NCI-H187 (cell line): Measurements from ENCODE around the gene PSORS1C2.
"Not testable (repeated sequence)": the region's sequence is repeated elsewhere in the genome, so short reads cannot be mapped to it uniquely, and the experiment has no call there.

Experiments
- DNase-seq, 2 experiments: peaks; one replicate each; lab custom pipeline; 2025; lab: John Stamatoyannopoulos, UW

PSORS1C2 gene

DNA sequence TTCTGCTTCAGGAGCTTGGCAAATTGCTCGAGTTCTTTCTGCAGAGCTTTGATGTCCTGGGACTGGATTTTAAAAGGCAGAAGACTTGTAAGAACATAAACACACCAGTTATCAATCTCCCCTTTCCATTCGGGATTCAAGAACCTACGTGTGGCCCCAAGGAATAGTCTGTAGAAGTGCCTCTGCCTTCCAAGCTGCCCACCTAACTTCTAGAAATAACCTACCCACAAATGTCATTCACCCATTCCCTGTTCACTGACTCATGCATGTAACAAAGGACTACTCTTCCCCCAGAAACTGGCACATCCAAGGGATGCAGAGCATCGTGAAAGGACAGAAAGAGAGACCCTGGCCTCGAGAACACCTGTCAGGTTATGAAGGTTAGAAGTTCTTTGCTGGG, 27.1 kb upstream of the PSORS1C2 start:
- DNase-seq = no peak

DNA sequence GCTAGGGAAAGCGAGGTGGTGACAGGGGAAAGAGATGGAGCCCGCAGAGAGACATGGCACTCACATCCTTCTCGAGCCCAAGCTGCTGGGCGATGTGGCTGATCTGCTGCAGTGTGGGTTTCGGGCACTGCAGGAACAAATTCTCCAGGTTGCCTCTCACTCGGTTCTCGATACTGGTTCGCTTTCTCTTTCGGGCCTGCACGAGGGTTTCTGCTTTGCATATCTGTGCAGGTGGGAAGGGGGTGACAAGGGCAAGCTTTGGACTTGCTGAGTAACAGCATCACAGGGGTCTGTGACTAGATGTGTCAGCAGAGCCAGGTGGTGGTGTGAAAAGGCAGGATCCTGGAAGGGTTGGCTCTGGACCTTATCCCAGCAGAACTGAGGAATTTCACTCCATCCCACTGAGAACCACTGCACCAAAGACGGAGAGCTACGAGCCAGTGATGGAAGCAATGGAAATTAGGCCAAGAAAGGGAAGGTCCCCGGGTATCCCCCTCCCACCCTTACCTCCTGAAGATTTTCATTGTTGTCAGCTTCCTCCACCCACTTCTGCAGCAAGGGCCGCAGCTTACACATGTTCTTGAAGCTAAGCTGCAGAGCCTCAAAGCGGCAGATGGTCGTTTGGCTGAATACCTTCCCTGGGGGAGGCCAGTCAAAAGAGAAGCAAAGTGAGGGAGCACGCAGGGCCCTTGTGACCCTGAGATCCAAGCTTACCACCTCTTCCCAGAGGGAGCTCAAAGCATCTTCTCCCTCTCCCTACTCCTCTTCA, 26.4 kb upstream of the PSORS1C2 start:
- not testable (repeated sequence) for DNase-seq

DNA sequence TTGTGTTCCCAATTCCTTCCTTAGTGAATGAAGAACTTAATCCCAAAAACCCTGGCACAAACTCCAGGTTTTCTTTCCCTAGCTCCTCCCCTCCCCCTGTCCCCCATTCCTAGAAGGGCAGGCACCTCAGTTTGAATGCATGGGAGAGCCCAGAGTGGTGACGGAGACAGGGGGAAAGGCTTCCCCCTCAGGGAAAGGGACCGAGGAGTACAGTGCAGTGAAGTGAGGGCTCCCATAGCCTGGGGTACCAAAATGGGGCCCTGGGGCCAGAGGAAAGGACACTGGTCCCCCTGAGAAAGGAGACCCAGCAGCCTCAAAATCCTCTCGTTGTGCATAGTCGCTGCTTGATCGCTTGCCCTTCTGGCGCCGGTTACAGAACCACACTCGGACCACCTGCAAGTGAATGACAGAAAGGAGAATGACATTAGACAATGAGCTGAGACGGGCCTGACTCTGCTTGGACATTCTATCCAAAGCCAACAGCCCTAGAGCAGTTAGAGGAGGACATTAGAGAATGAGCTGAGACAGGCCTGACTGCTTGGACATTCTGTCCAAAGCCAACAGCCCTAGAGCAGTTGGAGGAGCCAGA, 25.7 kb upstream of the PSORS1C2 start:
- DNase-seq = not testable (repeated sequence)

DNA sequence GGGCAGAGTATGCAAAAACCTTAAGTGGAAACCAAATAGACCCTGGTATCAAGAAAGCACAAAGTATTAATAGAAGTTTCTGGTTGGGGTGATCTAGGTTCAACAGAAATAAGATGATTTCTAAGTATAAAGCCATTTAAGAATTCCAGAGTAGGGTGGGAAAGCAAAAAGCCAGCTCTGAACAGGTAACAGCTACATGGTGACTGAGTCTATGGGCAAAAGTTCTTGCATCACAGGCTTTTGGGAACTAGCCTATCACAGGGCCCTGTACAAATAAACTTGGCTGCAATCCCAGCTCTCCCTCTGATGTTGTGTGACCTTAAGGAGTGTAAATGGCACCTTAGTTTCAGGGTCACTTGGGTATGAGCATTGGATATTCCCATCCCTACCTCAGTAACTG, 25.1 kb upstream of the PSORS1C2 start:
- DNase-seq = no peak

DNA sequence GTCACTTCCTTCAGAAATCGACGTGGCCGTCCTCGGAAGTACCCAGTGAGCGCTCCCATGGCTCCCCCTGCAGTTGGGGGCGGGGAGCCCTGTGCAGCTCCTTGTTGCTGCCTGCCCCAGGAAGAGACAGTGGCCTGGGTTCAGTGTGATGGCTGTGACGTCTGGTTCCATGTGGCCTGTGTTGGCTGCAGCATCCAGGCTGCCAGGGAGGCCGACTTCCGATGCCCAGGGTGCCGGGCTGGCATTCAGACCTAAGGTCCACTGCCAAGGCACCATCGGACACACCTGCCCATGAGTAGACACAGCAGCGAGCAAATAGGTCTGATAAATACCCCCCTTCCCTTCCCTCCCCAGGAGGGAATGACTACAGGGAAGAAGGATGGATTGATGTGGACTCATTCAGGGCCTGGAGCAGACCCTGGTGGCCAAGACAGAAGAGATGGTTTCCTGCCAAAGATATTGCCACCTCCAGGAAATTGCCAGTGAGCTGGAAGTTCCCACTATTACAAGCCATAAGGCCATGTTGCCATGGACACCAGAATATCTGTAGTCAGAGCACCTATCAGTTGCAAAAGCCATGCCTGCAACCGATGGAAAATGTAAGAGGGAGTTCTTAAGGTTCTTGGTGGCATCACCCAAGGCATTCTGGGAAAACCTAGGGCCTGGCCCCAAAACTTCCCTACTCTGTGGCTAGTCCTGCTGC, 23.7 kb upstream of the PSORS1C2 start:
- no peak for DNase-seq

DNA sequence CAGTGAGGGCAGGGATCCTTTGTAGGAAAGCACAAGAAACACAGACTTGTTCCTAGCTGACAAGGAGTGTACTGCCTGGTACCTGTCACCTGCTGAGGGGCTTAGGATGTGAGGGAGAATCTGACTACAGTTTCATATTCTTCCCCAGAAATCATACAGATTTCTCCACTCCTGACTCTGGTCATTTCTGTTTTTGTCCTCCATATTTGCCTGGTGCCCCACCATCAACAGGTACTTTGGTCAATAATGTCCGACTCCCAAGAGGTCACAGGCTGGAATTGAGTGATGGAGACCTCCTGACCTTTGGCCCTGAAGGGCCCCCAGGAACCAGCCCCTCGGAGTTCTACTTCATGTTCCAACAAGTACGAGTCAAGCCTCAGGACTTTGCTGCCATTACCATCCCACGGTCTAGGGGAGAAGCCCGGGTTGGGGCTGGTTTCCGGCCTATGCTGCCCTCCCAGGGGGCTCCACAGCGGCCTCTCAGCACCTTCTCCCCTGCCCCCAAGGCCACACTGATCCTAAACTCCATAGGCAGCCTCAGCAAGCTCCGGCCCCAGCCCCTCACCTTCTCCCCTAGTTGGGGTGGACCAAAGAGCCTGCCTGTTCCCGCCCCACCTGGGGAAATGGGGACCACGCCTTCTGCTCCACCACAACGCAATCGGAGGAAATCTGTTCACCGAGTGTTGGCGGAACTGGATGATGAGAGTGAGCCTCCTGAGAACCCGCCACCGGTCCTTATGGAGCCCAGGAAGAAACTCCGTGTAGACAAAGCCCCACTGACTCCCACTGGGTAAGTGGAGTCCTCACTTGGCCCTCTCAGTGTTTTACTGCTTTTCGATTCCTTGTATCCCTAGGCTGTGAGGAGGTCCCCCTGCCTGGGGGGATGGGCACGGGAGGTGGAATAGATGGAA, 22.6 kb upstream of the PSORS1C2 start:
- DNase-seq = no peak

DNA sequence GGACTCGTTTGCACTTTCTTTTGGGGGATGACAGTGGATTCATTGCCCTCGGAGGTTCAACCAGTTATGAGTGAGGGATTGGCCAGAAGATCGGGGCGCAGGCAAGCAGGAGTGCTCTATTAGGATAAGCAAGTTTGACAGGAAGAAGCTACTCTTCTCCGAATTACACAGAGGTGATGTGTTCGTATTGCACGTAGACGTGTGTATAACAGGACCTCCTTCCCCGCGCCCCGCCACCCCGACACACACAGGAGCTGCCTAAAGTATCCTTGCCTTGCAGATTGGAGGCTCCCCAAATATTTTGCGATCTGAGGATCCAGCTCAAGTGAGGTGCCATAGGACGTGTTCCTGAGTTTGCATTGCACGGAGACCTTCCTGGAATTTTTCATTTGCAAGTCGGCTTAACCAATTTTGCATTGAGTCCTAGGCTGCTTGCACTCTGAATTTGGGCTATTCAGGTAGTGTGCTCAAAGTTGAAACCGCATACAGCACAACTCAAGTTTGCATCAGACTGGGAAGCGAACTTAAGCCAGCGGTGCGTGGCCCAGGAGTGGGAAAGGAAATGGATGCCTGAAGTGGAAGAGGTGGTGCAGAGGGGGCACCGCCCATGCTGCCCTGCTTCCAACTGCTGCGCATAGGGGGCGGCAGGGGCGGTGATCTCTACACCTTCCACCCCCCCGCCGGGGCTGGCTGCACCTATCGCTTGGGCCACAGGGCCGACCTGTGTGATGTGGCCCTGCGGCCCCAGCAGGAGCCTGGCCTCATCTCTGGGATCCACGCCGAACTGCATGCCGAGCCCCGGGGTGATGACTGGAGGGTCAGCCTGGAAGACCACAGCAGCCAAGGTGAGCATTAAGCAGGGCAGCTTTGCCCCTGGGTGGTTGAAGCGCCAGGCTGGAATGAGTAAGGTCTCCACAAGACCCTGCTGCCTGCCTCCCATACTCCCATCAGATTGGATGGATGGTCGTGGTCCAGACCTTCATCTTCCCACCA, 20.3 kb upstream of the PSORS1C2 start:
- no peak for DNase-seq

DNA sequence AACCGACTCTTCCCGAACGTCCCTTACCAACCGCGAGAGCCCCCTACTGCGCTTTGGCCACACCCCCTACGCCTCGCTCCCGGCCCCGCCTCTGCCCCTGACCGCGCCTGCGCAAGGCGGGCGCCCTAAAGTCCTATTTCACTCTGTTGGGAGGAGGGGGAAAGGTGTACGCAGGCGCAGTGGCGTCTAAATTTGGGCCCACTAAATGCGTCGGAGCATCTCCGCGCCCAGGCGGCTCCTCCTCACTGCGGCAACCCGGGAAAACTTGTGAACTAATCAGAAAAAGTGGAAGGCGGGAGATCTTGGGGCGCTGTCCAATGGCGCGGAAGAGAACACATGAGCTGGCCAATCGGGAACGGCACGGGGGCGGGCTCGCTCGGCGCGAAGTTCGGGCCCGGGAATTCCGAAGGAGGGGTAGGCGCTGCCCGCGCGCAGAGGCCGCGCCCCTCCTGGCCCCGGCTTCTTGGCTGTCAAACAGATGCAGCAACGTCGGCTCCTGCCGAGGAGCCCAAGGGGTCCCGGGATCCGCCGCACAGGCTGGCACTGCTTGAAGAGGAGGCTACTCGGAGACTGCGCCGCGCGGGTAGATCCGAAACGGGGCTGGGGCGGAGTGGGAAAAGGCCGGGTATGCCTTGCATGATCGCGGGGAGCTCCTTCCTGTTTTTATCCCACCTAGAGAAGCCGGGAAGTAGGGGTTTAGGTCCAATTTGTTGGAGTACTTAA, 19.4 kb upstream of the PSORS1C2 start, which contains the start of gene TCF19:
Gene TCF19 (plus strand): TSS at position 450 of the 723 bp plus-strand sequence. CDS start 881 bp downstream, outside the sequence.
- DNase-seq = peak; percentile 94 to 95

DNA sequence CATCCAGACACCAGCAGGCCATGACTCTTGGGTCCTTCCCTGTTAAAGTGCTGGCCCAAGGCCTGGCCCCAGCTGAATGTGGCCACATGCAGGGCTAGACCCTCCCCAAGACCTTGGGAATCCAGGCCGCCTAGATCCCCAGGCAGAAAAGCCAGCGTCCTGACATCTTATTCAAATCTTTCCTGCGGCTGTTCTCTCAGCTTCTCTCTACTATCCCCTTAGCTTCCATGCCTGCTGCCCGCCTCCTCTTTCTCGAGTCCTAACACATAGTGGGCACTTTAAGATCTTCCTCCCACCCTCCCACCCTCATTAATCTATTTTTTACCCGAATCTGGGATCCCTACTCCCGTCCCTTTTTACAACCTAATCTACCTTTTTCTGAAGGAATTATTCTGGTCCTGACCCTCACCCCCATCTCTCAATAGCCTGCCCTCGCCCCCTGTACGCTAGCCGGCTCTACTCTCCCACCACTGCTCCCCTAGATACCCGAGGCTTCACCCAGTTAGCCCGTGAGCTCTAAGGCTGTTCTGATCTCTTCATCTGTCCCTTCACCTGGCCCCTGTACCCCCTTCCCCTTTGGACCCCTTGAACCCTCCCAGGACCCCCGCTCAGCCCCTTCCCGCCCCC, 18.8 kb upstream of the PSORS1C2 start, which contains the start of gene CCHCR1:
Gene CCHCR1 (minus strand): TSS at position 290 of the 627 bp plus-strand sequence. CDS start 202 bp downstream, at position 88.
- no peak for DNase-seq

DNA sequence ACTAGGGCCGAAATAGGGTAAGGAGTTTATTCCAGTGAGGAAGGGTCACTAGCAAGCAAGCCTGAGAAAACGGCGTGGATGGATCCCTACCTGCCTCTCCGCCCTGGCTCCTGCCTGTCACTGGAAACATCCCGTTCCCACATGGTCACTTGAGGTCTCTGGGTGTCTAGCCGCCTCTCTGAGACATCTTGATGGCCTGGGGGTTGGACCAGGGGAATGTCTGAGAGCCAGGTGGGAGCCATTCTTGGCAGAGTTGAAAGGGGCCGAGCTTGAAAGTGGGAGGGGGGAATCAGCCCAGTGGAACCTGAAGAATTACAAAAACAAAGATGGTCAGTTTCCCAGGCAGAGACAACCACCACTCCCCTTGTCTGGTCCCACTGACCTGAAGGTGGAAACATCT, 17.8 kb upstream of the PSORS1C2 start:
- no peak for DNase-seq

DNA sequence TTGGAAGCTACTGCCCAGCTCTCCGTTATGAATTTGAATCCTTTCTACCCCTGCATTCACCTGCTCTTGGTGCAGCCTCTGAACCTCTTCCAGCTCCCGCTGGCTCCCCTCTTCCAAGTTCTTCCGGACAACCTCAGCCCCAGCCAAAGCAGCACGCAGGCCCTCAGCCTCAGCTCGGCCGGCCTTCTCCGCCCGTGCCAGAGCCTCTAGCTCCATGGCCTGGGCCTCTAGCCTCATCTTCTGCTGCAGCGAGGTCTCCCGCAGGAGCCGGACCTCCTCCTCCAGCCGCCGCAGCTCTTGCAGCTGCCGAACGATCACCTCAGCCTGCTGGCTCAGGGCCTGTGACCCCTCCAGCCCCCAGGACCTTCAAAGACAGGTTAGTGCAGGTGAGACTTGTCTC, 15.6 kb upstream of the PSORS1C2 start:
- no peak for DNase-seq

DNA sequence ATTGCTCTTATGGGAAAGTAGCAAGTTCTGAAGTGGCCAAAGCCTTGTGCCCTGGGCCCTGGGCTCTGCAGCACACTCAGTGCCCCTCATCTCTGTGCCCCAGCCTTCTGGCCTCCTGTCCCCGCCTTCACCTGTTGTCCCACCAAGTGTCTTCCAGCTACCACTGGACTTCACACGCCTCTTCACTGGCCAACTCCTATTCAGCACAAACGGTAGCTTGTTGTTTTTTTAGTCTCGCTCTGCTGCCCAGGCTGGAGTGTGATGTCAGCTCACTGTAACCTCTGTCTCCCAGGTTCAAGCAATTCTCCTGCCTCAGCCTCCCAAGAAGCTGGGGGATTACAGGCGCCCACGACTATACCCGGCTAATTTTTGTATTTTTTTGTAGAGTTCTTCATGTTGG, 13.9 kb upstream of the PSORS1C2 start:
- DNase-seq = no peak

DNA sequence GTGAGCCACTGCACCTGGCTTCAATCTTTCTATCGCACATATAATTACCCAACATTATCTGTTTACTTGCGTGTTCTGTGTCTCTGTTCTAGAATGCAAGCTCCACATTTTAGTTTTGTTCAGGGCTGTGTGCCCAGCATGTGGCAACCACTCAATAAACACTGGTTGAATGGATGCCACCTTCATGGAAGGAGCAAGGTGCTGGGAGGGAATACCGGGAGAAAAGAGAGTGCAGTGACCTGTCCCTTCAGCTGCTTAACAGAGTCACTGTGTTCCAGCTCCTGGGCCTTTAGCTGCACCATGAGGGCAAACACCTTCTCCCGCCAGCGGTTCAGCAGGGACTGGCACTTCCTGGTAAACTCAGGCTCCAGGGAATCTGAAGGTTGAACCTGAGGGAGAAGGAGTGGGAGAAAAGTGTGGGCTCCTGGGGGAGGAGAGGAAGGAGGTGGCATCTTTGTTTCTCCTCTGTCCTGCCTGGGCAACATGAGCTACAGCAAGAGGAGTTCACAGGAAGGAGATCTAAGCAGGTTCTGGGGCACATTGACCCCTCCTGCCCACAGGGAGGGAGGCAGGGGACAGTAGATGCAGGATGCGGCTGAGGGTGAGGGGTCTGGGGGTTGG, 11.1 kb upstream of the PSORS1C2 start:
- no peak for DNase-seq

DNA sequence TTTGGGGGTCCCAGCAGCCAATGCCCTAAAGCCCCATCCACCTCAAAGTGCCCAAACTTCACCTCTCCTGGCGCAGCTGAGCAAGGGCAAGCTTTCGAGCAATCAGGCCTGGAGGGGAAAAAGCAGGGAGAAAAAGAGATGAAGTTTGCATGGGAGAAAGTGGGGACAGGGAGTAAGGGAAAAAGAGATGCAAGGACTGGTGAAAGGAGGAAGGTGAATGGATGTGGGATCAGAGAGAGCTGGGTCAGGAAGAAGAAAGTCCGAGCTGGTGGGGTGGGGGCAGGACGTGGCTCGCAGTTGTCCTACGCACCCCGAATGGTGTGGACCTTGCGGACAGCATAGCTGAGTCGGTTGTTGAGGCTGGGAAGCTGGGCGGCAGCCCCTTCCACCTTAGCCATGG, 6.5 kb upstream of the PSORS1C2 start:
- no peak for DNase-seq

DNA sequence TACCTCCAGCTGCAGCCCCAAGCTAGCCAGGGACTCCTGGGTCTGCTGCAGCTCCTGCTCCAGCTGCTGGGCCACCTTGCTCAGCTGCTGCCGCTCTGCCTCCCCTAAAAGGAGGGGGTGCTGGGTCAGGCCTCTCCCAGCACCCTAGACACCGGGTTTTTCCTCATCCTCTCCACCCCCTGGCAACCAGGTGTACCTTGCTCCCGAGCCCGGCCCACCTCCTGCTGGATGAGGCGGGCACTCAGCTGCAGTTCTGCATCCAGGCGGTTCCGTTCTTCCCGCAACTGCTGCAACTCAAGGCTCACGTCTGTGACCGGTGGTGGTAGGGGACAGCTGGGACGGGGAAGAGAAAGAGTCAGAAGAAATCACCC, 6.1 kb upstream of the PSORS1C2 start:
- no peak for DNase-seq

DNA sequence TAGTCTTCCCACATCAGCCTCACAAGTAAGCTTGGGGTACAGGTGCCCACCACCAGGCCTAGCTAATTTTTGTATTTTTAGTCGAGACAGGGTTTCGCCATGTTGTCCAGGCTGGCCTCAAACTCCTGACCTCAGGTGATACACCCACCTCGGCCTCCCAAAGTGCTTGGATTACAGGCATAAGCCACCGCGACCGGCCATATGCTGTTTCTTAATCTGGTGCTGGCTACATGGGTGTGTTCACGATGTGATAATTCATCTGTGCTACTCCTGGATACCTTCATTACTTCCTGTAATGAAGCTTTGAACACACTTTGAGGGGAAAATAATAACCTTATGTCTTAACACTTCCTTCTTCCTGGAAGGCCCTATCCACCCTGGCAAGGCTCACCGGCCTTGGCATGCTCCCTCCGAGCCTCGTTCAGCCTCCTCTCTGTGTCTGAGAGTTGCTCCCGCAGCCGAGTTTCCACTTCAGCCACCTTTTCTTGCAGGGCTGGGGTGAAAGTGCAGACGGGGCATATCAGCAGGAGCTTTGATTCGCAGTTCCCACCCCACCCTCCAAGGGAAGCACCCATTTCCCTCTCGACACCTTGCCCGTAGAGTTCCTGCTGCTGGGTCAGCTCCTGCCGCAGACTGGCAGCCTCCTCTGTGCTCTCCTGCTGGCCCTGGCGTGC, 5.6 kb upstream of the PSORS1C2 start:
- no peak for DNase-seq

DNA sequence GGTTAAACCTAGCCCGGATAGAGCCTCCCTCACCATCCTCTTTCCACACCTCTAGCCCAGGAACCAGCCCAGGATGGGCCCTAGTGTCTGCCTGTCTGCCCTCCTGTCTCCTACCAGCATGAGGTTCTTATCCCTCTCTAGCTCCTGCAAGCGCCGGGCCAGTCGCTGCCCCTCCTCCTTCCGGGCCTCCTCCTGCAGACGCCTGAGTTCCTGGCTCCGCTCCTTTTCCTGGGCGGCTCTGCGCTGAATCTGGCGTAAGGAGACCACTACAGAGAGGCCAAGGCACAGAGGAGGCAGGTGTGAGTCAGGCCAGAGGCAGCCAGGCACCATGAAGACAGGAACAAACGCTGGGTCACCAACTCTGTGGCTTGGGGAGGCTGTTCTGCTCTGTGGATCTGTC, 4.3 kb upstream of the PSORS1C2 start:
- no peak for DNase-seq

DNA sequence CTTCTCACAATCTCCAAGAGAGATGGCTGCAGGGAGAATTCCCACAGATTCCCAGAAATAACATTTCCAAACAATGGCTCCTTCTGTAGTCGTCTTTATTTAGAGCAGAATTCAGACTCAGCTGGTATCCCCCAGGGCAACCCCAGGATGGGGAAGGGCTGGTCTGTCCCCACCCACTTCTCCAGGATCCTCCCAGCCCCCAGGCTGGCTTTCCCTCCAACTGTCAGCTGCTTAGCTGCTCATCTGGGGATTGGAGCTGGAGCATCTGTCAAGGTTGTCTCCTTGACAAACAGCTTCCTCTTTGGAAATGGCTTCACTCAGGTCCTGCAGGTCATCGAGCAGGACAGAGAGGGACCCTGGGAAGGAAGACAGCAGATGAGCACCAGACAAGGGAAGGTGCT, 3.5 kb upstream of the PSORS1C2 start:
- DNase-seq = no peak

DNA sequence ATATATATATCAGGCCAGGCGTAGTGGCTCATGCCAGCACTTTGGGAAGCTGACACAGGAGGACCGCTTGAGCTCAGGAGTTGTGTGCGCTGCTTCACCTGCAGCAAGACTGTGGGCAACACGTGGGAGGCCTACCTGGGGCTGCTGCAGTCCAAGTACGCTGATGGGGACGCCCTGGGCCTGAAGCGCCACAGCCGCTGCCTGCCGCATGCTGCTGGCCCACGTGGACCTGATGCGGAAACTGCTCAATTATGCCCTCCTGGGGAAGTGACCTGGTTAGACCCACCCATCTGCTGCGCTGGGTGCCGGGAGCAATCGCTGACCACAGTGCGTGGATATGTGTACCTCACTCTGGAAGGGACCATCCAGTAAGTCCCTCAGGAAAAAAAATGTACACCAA, 1.8 kb upstream of the PSORS1C2 start:
- no peak for DNase-seq
